ENCODE results near the gene PHOX2A. TPM values are rescaled to one million over a fixed set of nuclear protein-coding genes. Genes with fewer than 3 reads are reported as not detected.

The PHOX2A gene
- total and polyA plus RNA-seq, 2 of the 13 experiments (the other 11 are each of a cell fraction or from before 2014, with no cell fraction given), result not detected

DNA sequence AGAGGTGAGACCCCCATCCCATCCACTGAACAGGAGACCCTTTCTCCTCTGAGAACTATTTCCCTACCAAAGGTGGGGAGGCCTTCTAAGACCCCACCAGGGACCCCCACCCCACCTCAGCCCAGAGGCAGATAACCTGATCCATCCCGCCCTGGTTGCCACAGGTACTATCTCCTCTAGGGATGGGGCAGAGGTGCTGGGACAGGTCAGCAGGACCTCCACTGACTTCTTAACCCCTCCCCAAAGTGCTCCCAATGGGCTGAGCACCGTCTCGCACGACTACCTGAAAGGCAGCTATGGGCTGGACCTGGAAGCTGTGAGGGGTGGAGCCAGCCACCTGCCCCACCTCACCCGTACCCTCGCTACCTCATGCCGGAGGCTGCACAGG, 15.1 kb downstream of the PHOX2A start:
- FAIRE-seq (no peak), DNase-seq (ENCODE audit: low spot score) (no peak), ATAC-seq (no peak)
- WGBS (ENCODE audit: low lambda C conversion rate), result 96% methylated on average over 3 of the region's 7 CpGs
- Histone ChIP-seq H3K36me3 (replicated peaks in 1 of 2; ENCODE audit: control insufficient read depth in 1 of 2, insufficient read depth in 2 of 2, low read length in 2 of 2) (peaks cover 15 to 45% of the 10 kb centered on the region in 2 experiments; a peak in 4 of 5 replicates), H3K4me2 (ENCODE audit: low read depth, low read length) (no peak overlapping the region), H4K20me1 (ENCODE audit: insufficient read depth, low read length) (no peaks in the 10 kb centered on the region), H3K4me1 (ENCODE audit: insufficient read depth, low read length) (peaks cover 17% of the 10 kb centered on the region), H3K9ac (ENCODE audit: insufficient read depth, low read depth, low read length) (no peak overlapping the region), H3K27ac (ENCODE audit: extremely low read length, insufficient read depth, low read length) (no peak overlapping the region), H3K9me3 (ENCODE audit: low read length) (no peaks in the 10 kb centered on the region), H3K4me3 (replicated peaks in 1 of 3; ENCODE audit: insufficient read depth in 1 of 3, low read depth in 2 of 3, low read length in 3 of 3) (no peak overlapping the region), H3K27me3 (ENCODE audit: control insufficient read depth in 1 of 2, insufficient read depth in 2 of 2, low read length in 2 of 2) (no peaks in the 10 kb centered on the region; a peak in 1 of 5 replicates), H2AFZ (ENCODE audit: low read length) (no peak overlapping the region), H3K79me2 (ENCODE audit: insufficient read depth, low read length) (peaks cover 7% of the 10 kb centered on the region)
- BruUV-seq (replicated peaks), result no TSS peak
- POLR2A ChIA-PET, result no interaction called here
- in situ Hi-C loops (cut with HindIII; ENCODE audit: extremely low pct_ligation_motif_present, low pct_unique_long_range_greater_than_20kb) (no loop called here), intact Hi-C loops (cut with micrococcal nuclease; ENCODE audit: unreplicated experiment) (no loop called here)
- CTCF ChIA-PET (ENCODE audit: low intra/inter-chr PET ratio, low total read pairs), result no interaction called here
- TF ChIP-seq HOXD1 (CRISPR knock-in tag; IDR thresholded peaks at IDR 0.05) (no peak), IRX3 (CRISPR knock-in tag; IDR thresholded peaks at IDR 0.05; ENCODE audit: borderline replicate concordance, low read depth) (no peak), ZBTB1 (CRISPR knock-in tag; IDR thresholded peaks at IDR 0.05; ENCODE audit: borderline replicate concordance) (no peak), IRF1 (CRISPR knock-in tag; IDR thresholded peaks at IDR 0.05; ENCODE audit: low read depth) (no peak), CHCHD3 (CRISPR knock-in tag; IDR thresholded peaks at IDR 0.05) (no peak), CEBPZ (IDR thresholded peaks at IDR 0.05; ENCODE audit: low read length) (no peak), XRCC5 (optimal IDR thresholded peaks at IDR 0.05; ENCODE audit: low read length) (no peak)
- TF ChIP-seq, protein P1, sequence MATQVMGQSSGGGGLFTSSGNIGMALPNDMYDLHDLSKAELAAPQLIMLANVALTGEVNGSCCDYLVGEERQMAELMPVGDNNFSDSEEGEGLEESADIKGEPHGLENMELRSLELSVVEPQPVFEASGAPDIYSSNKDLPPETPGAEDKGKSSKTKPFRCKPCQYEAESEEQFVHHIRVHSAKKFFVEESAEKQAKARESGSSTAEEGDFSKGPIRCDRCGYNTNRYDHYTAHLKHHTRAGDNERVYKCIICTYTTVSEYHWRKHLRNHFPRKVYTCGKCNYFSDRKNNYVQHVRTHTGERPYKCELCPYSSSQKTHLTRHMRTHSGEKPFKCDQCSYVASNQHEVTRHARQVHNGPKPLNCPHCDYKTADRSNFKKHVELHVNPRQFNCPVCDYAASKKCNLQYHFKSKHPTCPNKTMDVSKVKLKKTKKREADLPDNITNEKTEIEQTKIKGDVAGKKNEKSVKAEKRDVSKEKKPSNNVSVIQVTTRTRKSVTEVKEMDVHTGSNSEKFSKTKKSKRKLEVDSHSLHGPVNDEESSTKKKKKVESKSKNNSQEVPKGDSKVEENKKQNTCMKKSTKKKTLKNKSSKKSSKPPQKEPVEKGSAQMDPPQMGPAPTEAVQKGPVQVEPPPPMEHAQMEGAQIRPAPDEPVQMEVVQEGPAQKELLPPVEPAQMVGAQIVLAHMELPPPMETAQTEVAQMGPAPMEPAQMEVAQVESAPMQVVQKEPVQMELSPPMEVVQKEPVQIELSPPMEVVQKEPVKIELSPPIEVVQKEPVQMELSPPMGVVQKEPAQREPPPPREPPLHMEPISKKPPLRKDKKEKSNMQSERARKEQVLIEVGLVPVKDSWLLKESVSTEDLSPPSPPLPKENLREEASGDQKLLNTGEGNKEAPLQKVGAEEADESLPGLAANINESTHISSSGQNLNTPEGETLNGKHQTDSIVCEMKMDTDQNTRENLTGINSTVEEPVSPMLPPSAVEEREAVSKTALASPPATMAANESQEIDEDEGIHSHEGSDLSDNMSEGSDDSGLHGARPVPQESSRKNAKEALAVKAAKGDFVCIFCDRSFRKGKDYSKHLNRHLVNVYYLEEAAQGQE (IDR thresholded peaks at IDR 0.05; ENCODE audit: borderline replicate concordance in 1 of 2, low read depth in 1 of 2, low read length in 2 of 2), result no peak
- TF ChIP-seq, protein P2, sequence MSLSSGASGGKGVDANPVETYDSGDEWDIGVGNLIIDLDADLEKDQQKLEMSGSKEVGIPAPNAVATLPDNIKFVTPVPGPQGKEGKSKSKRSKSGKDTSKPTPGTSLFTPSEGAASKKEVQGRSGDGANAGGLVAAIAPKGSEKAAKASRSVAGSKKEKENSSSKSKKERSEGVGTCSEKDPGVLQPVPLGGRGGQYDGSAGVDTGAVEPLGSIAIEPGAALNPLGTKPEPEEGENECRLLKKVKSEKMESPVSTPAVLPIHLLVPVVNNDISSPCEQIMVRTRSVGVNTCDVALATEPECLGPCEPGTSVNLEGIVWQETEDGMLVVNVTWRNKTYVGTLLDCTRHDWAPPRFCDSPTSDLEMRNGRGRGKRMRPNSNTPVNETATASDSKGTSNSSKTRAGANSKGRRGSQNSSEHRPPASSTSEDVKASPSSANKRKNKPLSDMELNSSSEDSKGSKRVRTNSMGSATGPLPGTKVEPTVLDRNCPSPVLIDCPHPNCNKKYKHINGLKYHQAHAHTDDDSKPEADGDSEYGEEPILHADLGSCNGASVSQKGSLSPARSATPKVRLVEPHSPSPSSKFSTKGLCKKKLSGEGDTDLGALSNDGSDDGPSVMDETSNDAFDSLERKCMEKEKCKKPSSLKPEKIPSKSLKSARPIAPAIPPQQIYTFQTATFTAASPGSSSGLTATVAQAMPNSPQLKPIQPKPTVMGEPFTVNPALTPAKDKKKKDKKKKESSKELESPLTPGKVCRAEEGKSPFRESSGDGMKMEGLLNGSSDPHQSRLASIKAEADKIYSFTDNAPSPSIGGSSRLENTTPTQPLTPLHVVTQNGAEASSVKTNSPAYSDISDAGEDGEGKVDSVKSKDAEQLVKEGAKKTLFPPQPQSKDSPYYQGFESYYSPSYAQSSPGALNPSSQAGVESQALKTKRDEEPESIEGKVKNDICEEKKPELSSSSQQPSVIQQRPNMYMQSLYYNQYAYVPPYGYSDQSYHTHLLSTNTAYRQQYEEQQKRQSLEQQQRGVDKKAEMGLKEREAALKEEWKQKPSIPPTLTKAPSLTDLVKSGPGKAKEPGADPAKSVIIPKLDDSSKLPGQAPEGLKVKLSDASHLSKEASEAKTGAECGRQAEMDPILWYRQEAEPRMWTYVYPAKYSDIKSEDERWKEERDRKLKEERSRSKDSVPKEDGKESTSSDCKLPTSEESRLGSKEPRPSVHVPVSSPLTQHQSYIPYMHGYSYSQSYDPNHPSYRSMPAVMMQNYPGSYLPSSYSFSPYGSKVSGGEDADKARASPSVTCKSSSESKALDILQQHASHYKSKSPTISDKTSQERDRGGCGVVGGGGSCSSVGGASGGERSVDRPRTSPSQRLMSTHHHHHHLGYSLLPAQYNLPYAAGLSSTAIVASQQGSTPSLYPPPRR (CRISPR knock-in tag; IDR thresholded peaks at IDR 0.05; ENCODE audit: borderline replicate concordance), result no peak
